GM19043 (cell line): ENCODE results near the gene DEAF1.
"Not testable (repeated sequence)": the region's sequence is repeated elsewhere in the genome, so short reads cannot be mapped to it uniquely, and the experiment has no call there.

Source experiments
- ATAC-seq: cut with Tn5 transposase; IDR thresholded peaks from one replicate; pipeline ENCODE4 v1.9.1; 2021; ENCODE audit warnings: low read depth; ENCODE audit not compliant: unreplicated experiment

DEAF1 gene

GRCh38 chr11:702462-703461, 7.7 kb upstream of the DEAF1 start:
- no peak for ATAC-seq

DNA sequence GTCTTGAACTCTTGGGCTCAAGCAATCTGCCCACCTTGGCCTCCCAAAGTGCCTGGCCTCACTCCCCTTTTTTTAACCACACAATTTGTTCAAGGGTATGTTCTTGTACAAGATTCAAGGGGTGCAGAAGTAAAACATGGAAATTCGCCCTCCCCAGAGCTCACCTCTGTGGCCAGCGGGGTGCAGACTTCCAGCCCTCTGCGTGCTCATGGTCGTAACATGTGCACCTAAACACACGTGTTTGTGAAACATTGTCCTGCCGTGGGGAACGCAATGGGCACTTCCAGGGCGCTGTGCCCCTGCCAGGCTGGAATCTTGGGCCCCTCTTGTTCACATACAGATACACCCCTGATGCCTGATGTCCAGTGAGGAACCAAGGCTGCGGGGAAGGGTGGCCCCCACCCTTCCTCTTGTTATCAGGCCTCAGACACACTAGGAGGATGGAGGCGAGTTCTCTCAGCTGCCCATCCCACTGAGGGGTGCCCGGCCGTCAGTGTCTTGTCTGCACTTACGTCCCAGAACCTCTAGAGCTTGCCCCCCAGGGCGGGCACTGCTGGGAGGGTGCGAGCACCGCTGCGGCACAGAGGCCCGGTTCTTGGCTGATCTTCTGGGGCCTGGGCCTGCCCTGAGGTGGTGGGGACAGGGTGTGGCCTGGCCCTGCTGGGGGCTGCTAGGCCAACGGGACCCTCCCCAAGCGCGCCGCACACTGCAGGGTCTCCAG, 6.9 kb upstream of the DEAF1 start:
- ATAC-seq, result no peak

GRCh38 chr11:699753-700152, 4.7 kb upstream of the DEAF1 start:
- ATAC-seq, result no peak

DNA sequence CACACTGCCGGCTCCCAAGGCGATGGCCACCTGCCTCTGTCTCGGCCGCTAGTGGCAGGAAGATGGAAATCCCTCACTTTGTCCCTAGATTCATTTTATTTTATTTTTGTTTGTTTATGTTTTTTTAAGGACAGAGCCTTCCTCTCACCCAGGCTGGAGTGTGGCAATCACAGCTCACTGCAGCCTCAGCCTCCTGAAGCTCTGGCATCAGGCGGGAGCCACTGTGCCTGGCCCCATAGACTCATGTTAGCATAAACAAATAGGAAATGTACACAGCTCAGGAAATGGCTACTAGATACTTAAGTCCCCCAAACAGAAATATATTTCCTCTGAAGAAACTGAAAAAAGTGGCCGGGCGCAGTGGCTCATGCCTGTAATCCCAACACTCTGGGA, 4.1 kb upstream of the DEAF1 start:
- no peak for ATAC-seq

GRCh38 chr11:698493-699115, 3.6 kb upstream of the DEAF1 start:
- no peak for ATAC-seq

- no peak for ATAC-seq
Observed at GRCh38 chr11:697811-698311, 2.8 kb upstream of the DEAF1 start.

DNA sequence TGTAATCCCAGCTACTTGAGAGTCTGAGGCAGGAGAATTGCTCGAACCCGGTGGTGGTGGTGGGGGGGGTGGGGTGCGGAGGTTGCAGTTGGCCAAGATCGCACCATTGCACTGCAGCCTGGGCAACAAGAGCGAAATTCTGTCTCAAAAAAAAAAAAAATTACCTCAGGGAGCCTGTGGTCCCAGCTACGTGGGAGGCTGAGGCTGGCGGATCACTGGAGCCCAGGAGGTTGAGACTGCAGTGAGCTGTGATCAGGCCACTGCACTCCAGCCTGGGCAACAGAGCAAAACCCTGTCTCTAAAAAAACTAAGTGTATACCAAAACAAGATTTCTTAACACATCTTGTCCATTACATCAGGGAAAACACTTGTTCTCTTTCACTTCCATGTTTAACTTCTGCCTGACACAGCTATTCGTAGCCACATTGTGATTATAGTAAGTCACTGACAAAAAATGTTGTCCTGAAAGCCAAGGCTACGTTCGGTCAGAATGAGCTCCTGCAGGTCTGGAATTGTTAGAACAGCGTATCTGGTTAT, 2.0 kb upstream of the DEAF1 start:
- ATAC-seq, result no peak

DNA sequence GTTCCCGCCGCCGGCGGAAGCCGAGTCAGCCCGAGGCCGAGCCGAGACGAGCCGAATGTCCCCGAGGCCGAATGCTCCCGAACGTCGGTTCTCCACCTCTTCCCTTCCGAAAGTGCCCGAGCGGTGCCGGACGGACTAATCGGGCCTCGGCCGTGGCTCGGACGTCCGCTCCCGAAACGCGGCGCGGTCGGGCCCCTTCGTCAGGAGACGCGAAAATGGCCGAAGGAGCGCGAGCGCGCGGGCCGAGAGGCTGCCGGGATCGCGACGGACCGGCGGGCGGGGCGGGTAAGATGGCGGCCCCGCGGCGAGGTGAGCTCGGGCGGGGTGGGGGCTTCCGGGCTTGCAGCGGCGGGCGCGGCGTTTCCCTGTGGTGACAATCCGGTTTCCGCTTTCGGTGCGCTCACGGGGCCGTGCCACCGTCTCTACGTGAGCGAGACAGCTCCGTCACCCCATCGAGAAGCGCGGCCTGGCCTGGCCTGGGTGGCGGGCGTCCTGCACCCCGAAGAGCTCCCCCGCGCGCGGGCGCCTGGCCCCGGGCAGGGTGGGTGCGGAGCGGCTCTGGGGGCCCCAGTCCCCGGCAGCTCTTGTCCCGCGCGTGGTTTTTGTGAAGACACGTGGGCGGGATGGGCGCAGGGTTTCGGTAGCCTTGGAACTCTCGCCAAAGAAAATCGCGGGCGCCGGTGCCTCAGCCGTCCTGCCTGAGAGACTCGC, 671 bp upstream of the DEAF1 start, which contains the start of gene TMEM80:
TSS of gene TMEM80 (plus strand) at position 279 of the 711 bp plus-strand sequence. CDS start at position 291, 12 bp downstream.
- ATAC-seq, result peak; percentile 59

DNA sequence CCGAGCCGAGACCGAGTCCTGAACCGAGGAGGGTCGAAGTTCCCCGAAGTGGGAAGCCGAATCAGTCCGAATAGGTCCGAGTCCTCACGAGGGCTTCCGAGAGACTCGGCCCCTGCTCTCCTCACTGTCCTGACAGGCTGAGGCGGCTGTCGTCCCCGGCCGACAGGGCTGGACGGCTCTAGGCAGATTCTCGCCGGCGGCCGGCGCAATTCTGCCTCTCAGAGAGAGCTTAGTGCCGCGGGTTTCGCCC, 191 bp upstream of the DEAF1 start:
- ATAC-seq, result no peak

DNA sequence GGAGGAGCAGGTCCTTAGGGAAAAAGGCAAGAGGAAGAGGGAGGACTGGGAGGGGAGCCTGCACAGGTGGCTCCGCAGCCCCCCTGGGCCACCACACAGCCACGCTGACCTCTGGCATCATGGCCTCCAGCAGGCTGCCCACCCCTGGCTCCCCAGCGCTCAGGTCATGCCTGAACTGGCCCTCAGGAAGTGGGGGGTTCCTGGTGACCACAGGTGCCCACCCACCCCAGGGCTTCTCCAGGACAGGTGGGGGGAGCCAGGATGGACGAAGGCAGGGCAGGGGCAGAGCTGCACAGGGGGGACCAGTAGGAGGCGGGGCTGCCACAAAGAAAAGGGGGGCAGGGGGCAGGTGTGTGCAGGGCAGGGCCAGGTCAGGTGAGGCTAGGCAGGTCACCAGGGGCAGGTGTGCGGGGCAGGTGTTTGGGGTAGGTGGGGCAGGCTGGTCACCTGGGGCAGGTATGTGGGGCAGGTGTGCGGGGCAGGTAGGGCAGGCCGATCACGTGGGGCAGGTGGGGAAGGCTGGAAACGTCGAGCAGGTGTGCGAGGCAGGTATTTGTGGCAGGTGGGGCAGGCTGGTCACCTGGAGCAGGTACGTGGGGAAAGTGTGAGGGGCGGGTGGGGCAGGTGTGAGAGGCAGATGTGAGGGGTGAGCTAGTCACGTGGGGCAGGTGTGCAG, 997 bp downstream of the DEAF1 start:
- no peak for ATAC-seq

GRCh38 chr11:693415-693831, 1.6 kb downstream of the DEAF1 start:
- ATAC-seq, result no peak

- ATAC-seq, result no peak
Observed at GRCh38 chr11:692824-693414, 2.1 kb downstream of the DEAF1 start.

DNA sequence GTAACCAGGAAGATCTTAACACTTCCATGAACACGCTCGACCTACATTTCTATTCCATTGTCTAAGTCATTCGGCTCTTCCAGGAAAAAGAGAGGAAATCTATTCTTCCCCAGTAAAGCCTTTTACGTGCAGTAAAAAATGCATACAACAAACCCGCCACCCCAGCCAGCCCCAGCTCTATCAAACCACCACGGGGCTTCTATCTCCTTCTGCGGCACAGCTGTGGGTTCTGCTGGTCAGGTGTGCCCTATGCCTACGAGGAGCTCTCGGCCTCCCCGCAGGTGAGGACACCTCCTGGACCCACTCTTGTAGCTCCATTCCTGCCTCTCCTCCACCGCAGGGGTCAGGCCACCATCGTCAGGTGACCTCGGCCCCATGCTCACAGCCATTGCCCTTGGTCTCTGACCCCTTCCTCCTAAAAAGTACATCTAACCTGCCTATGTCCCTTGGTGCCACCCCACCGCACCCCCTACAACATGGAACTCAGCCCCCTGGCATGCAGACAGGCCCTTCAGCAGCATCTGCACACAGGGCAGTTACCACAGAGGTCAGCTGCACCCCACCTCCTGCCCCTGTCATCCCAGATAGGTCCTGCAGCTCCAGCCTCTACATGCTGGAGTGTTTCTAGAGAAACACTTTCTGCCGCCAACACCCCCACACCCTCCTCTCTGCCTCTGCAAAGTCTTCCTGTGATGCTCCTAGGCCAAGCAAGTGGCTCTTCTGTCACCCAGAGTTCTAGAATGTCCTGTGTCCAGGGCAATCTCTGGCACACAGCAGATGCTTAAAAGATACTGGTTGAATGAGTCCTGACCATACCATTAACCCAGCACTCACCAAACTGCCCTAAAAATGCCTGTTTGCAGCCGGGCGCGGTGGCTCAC, 3.1 kb downstream of the DEAF1 start:
- ATAC-seq, result no peak

GRCh38 chr11:690738-691633, 4.0 kb downstream of the DEAF1 start:
- no peak for ATAC-seq

- ATAC-seq, result not testable (repeated sequence)
Observed at GRCh38 chr11:690244-690643, 4.8 kb downstream of the DEAF1 start.

DNA sequence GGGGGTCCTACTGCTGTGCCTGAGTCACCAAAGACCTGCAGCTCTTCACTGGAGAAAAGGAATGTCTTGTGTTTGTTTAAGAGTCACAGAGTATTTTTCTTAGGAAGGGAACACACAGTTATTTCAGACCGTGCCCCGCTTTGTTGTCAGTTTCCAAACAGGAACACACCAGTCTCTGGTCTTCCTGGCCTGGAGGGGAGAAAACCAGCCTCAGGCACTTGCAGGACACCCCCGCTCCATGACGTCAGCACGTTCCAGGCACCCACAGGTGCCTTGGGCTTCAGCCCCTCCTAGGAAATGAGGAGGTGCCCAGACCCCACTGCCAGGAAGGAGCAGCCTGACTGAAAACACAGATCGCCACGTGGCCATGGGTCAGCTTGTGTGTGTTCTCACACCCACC, 5.4 kb downstream of the DEAF1 start:
- no peak for ATAC-seq

DNA sequence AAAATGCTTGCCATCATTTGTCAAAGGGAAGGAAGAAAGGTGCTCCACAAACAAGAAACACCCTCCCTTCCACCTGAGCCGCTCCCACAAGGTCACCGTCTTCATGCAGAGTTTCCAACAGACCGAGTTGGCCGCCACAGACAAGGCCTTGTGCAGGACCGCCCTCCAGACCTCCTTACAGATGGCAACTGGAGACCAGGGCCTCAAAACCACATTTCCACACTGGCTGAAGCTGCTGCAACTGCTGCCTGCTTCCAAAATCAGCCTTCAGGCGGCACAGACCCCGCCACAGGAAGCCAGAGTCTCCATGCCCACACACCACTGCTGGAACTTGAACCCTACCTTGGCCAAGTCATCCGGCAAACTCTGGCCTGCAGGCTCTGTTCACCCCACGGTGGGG, 6.3 kb downstream of the DEAF1 start:
- ATAC-seq, result no peak
